ENCODE data around the gene DLX5.

- TF ChIP-seq POLR2A (IDR thresholded peaks at IDR 0.05) = no peak
- TF ChIP-seq, protein P1, sequence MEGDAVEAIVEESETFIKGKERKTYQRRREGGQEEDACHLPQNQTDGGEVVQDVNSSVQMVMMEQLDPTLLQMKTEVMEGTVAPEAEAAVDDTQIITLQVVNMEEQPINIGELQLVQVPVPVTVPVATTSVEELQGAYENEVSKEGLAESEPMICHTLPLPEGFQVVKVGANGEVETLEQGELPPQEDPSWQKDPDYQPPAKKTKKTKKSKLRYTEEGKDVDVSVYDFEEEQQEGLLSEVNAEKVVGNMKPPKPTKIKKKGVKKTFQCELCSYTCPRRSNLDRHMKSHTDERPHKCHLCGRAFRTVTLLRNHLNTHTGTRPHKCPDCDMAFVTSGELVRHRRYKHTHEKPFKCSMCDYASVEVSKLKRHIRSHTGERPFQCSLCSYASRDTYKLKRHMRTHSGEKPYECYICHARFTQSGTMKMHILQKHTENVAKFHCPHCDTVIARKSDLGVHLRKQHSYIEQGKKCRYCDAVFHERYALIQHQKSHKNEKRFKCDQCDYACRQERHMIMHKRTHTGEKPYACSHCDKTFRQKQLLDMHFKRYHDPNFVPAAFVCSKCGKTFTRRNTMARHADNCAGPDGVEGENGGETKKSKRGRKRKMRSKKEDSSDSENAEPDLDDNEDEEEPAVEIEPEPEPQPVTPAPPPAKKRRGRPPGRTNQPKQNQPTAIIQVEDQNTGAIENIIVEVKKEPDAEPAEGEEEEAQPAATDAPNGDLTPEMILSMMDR (IDR thresholded peaks at IDR 0.05) = no peak
These were observed 11.3 kb downstream of the DLX5 start for GRCh38 chr7:97013134-97013844.
